Measurements from ENCODE around the gene C16orf54. TPM values are rescaled to one million over a fixed set of nuclear protein-coding genes. Genes with fewer than 3 reads are reported as not detected.
"Not testable (repeated sequence)": the region's sequence is repeated elsewhere in the genome, so short reads cannot be mapped to it uniquely, and the experiment has no call there.

C16orf54 gene
- total and polyA plus RNA-seq, 2 experiments from 2014 or later, result not detected

DNA sequence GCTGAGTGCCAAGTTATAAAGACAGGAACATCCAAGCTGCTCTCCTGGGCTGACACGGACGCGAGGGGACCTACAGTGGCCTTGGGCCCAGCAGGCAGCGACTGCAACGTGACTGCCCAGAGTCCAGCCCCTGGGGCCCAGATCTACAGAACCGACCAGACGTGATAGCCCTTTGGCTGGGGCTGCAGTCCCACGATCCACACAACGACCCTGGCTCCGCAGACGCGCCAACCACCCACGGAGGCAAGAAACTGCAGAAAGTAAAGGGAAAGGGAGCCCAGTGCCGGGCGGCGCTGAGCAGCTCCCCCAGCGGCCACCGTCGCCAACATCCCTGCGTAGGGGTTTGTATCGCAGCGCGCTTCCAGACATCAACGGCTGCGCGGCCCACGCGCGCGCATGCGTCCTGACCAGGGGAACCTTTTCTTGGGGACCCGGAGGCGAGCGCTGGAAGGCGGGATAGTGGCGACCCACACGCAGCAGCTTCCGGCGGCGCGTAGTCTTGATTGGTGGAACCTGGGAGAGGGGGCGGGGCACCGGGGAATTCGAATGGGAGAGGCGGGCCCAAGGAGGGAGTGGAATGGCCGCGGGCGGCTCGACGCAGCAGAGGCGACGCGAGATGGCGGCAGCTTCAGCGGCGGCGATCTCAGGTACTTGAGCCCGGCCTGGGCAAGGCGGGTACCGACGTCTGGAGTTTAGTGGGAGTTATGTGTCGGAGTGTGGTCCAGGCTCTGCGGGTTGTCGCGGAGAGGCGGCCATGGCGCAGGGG lies 44.6 kb upstream of the C16orf54 start, which contains the start of gene KIF22:
TSS of gene KIF22 (plus strand) at position 569 of the 766 bp plus-strand sequence. CDS start at position 578, 9 bp downstream.
- no peaks in the 10 kb centered on the region for H3K36me3 ChIP-seq
- TF ChIP-seq, protein P1, sequence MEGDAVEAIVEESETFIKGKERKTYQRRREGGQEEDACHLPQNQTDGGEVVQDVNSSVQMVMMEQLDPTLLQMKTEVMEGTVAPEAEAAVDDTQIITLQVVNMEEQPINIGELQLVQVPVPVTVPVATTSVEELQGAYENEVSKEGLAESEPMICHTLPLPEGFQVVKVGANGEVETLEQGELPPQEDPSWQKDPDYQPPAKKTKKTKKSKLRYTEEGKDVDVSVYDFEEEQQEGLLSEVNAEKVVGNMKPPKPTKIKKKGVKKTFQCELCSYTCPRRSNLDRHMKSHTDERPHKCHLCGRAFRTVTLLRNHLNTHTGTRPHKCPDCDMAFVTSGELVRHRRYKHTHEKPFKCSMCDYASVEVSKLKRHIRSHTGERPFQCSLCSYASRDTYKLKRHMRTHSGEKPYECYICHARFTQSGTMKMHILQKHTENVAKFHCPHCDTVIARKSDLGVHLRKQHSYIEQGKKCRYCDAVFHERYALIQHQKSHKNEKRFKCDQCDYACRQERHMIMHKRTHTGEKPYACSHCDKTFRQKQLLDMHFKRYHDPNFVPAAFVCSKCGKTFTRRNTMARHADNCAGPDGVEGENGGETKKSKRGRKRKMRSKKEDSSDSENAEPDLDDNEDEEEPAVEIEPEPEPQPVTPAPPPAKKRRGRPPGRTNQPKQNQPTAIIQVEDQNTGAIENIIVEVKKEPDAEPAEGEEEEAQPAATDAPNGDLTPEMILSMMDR (IDR thresholded peaks at IDR 0.05; ENCODE audit: low read depth, low read length), result peak; percentile 71
- no peaks in the 10 kb centered on the region for H3K27me3 ChIP-seq
- H3K27ac ChIP-seq, result peak within 1 kb of the TSS; percentile 87
- peak; percentile 99 to 100 for DNase-seq (ENCODE audit: low read depth in 1 of 2, low spot score in 1 of 2)
- peaks cover 9% of the 10 kb centered on the region for H3K4me1 ChIP-seq (ENCODE audit: low read depth)
- peak within 1 kb of the TSS; percentile 77 for H3K4me3 ChIP-seq
- H3K9me3 ChIP-seq (ENCODE audit: low read depth), result no peaks in the 10 kb centered on the region

DNA sequence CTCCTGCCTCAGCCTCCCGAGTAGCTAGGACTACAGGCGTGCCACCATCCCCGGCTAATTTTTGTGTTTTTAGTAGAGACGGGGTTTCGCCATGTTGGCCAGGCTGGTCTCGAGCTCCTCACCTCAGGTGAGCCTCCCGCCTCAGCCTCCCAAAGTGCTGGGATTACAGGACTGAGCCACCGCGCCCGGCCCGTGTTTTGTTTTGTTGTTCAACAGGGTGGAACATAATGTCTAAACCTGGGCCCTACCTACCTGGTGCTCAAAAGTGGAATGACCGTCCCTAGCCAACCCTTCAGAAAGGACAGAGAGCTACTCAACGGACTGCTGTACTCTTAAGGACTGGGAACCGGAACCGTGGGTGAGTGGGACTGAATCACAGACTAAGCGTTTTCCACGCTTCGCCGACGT lies 44.0 kb upstream of the C16orf54 start:
- DNase-seq (ENCODE audit: low read depth in 1 of 2, low spot score in 1 of 2), result no peak
- no peaks in the 10 kb centered on the region for H3K27me3 ChIP-seq
- no peaks in the 10 kb centered on the region for H3K36me3 ChIP-seq
- peak overlapping the region; percentile 36 for H3K4me3 ChIP-seq
- H3K9me3 ChIP-seq (ENCODE audit: low read depth), result no peaks in the 10 kb centered on the region
- H3K27ac ChIP-seq, result peak overlapping the region; percentile 87
- H3K4me1 ChIP-seq (ENCODE audit: low read depth), result peaks cover 9% of the 10 kb centered on the region
- TF ChIP-seq, protein P1 (IDR thresholded peaks at IDR 0.05; ENCODE audit: low read depth, low read length), result no peak

DNA sequence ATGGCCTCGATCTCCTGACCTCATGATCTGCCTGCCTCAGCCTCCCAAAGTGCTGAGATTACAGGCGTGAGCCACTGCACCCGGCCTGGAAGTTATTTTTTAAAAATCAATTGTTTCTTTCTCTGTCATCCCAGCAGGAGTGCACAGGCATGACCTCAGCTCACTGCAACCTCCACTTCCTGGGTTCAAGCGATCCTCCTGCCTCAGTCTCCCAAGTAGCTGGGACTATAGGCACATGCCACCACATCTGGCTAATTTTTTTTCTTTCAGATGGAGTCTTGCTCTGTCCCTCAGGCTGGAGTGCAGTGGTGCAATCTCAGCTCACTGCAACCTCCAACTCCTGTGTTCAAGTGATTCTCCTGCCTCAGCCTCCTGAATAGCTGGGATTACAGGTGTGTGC lies 41.4 kb upstream of the C16orf54 start:
- not testable (repeated sequence) for H3K4me1 ChIP-seq (ENCODE audit: low read depth); H3K27me3 ChIP-seq; H3K36me3 ChIP-seq; H3K27ac ChIP-seq; H3K9me3 ChIP-seq (ENCODE audit: low read depth); DNase-seq (ENCODE audit: low read depth in 1 of 2, low spot score in 1 of 2); H3K4me3 ChIP-seq

DNA sequence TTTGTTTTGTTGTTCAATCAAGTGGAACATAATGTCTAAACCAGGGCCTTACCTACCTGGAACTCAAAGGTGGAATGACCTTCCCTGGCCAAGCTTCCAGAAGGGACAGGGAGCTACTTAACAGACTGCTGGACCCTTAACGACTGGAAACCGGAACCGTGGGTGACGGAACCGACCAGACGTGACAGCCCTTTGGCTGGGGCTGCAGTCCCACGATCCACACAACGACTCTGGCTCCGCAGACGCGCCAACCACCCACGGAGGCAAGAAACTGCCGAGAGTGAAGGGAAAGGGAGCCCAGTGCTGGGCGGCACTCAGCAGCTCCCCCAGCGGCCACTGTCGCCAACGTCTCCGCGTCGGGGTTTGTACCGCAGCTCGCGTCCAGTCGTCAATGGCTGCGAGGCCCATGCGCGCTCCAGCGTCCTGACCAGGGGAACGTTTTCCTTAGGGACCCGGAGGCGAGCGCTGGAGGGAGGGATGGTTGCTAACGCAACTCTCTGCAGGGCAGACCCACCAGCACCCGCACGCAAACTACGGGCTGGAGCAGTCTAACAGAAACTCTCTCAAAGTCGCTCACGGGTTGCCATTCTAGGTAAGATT lies 39.2 kb upstream of the C16orf54 start:
- Histone ChIP-seq H3K9me3 (ENCODE audit: low read depth) (no peaks in the 10 kb centered on the region), H3K36me3 (no peaks in the 10 kb centered on the region), H3K27me3 (no peaks in the 10 kb centered on the region), H3K4me3 (no peak overlapping the region), H3K4me1 (ENCODE audit: low read depth) (peaks cover 3% of the 10 kb centered on the region), H3K27ac (no peak overlapping the region)
- TF ChIP-seq, protein P1 (IDR thresholded peaks at IDR 0.05; ENCODE audit: low read depth, low read length), result peak; percentile 88
- DNase-seq (ENCODE audit: low read depth in 1 of 2, low spot score in 1 of 2), result peak; percentile 61 to 85

DNA sequence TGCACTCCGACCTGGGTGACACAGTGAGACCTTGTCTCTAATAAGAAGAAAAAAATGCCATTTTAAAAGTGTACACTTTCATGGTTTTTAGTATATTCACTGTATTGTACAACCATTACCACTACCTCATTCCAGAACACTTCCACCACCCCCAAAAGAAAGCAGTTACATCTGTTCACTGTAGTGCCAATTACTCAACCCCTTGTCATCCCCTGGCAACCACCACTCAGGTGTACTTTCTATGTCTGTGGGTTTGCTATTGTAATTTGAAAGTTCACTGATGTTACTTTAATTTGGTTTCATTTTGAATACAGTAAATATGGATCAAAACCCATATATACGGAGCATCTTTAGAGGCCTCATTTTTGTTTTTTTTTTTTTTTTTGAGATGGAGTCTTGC lies 38.4 kb upstream of the C16orf54 start:
- no peak overlapping the region for H3K4me3 ChIP-seq
- H3K36me3 ChIP-seq, result no peaks in the 10 kb centered on the region
- H3K4me1 ChIP-seq (ENCODE audit: low read depth), result no peaks in the 10 kb centered on the region
- no peaks in the 10 kb centered on the region for H3K27me3 ChIP-seq
- no peak overlapping the region for H3K27ac ChIP-seq
- DNase-seq (ENCODE audit: low read depth in 1 of 2, low spot score in 1 of 2), result no peak
- TF ChIP-seq, protein P1 (IDR thresholded peaks at IDR 0.05; ENCODE audit: low read depth, low read length), result no peak
- no peaks in the 10 kb centered on the region for H3K9me3 ChIP-seq (ENCODE audit: low read depth)

DNA sequence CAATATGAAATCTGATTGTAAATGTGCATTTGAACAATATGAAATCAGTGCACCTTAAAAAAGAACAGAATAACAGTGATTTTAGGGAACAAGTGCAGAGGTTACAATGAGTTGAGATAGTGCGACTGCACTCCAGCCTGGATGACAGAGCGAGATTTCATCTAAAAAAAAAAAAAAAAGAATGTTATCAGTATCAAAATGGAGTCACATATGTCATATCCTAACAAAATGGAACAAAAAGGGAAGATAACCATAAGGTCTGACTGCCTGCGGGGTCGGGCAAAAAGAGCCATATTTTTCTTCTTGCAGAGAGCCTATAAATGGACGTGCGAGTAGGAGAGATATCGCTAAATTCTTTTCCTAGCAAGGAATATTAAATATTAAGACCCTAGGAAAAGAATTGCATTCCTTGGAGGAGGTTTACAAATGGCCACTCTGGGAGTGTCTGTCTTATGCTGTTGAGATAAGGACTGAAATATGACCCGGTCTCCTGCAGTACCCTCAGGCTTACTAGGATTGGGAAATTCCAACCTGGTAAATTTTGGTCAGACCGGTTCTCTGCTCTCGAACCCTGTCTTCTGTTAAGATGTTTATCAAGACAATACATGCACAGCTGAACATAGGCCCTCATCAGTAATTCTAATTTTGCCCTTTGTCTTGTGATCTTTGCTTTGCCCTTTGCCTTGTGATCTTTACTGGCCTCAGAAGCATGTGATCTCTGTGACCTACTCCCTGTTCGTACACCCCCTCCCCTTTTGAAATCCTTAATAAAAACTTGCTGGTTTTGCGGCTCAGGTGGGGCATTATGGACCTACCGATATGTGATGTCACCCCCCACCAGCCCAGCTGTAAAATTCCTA lies 37.5 kb upstream of the C16orf54 start:
- H3K4me1 ChIP-seq (ENCODE audit: low read depth); H3K27ac ChIP-seq; H3K27me3 ChIP-seq; DNase-seq (ENCODE audit: low read depth in 1 of 2, low spot score in 1 of 2); H3K9me3 ChIP-seq (ENCODE audit: low read depth); H3K4me3 ChIP-seq; H3K36me3 ChIP-seq: not testable (repeated sequence)
